ENCODE data around the gene ADORA2B. TPM values are rescaled to one million over a fixed set of nuclear protein-coding genes. Genes with fewer than 3 reads are reported as not detected.

The ADORA2B gene
- total RNA-seq, 2 donors from 2014 or later = 1.8 to 2.0 TPM

- Histone ChIP-seq H3K9me3 (ENCODE audit: control insufficient read depth, low read length) (no peaks in the 10 kb centered on the region), H3K27me3 (ENCODE audit: control insufficient read depth, insufficient read depth, low read length, poor library complexity, severe bottlenecking) (no peaks in the 10 kb centered on the region), H3K27ac (ENCODE audit: low read depth, low read length) (no peak overlapping the region), H3K4me3 (ENCODE audit: low read length) (peak overlapping the region; percentile 6), H3K9ac (ENCODE audit: extremely low read depth, low read length, poor library complexity, severe bottlenecking) (no peak overlapping the region), H3K4me1 (ENCODE audit: control insufficient read depth, insufficient read depth, low read length) (no peaks in the 10 kb centered on the region), H3K36me3 (ENCODE audit: control insufficient read depth, insufficient read depth, low read length) (no peaks in the 10 kb centered on the region)
- Mint-ChIP-seq H3K36me3 (ENCODE audit: low read depth) (no peaks in the 10 kb centered on the region), H3K27ac (peak overlapping the region; percentile 5), H3K9me3 (peaks cover 1% of the 10 kb centered on the region), H3K27me3 (ENCODE audit: insufficient read depth) (peaks cover 9% of the 10 kb centered on the region), H3K4me3 (no peak overlapping the region), H3K4me1 (peaks cover 5% of the 10 kb centered on the region)
- 94 to 95% methylated on average over 5 to 9 of the region's 9 CpGs for WGBS, 2 experiments (ENCODE audit: insufficient coverage in 1 of 2, insufficient read length in 1 of 2)
- TF ChIP-seq CTCF (conservative IDR thresholded peaks at IDR 0.05) = no peak
- peak; percentile 41 for DNase-seq
These were observed 18.7 kb upstream of the ADORA2B start for GRCh38 chr17:15926039-15926740.

DNA sequence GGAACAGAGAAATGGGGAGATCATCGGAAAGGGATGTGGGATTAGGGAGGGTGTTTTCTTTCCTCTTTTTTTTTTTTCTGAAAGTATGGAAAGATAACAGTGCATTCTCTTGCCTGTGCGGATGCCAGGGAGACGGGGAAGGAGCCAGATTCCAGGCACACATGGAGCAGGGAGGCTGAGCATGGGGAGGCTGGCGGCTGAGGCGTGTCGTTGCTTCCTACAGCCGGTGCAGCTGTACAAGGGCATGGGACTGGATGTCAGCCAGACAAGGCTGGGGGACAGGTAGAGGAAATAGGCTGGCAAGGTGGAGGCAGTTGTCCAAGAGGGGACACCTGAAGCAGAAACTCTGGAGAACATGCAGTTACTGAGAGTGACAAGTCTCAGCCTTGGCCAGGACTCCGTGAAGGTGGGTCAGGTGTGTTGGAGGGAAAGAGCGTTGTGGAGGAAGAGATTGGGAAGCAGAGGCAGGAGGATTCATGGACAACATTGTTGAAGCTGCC, 16.6 kb upstream of the ADORA2B start:
- H3K27me3 Mint-ChIP-seq (ENCODE audit: insufficient read depth) = peaks cover 9% of the 10 kb centered on the region
- 93 to 95% methylated on average over 4 to 9 of the region's 9 CpGs for WGBS, 2 experiments (ENCODE audit: insufficient coverage in 1 of 2, insufficient read length in 1 of 2)
- no peak for TF ChIP-seq CTCF (conservative IDR thresholded peaks at IDR 0.05)
- Histone ChIP-seq H3K27me3 (ENCODE audit: control insufficient read depth, insufficient read depth, low read length, poor library complexity, severe bottlenecking) (no peaks in the 10 kb centered on the region), H3K4me1 (ENCODE audit: control insufficient read depth, insufficient read depth, low read length) (no peaks in the 10 kb centered on the region), H3K9ac (ENCODE audit: extremely low read depth, low read length, poor library complexity, severe bottlenecking) (no peak overlapping the region), H3K27ac (ENCODE audit: low read depth, low read length) (no peak overlapping the region), H3K9me3 (ENCODE audit: control insufficient read depth, low read length) (no peaks in the 10 kb centered on the region), H3K4me3 (ENCODE audit: low read length) (no peak overlapping the region), H3K36me3 (ENCODE audit: control insufficient read depth, insufficient read depth, low read length) (no peaks in the 10 kb centered on the region)
- peaks cover 5% of the 10 kb centered on the region for H3K4me1 Mint-ChIP-seq
- H3K4me3 Mint-ChIP-seq = no peak overlapping the region
- peak; percentile 37 for DNase-seq
- no peaks in the 10 kb centered on the region for H3K36me3 Mint-ChIP-seq (ENCODE audit: low read depth)
- no peaks in the 10 kb centered on the region for H3K9me3 Mint-ChIP-seq
- no peak overlapping the region for H3K27ac Mint-ChIP-seq

DNA sequence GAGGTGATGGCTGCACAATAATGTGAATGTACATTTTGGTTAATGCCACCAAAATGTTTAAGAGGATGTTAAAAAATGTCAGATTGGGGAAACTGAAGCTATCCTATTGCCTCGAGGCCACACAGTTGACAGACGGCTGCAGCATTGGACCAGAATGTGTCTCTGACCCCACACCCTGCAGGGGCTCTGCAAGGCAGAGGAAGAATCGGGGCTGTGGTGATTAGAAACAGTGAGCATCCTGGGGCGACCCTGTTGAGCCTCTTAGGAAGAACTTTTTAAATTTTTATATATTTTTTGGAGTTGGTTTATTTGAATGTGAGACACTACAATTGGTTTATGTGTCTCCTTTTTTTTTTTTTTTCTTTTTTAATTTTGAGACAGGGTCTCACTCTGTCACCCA, 15.0 kb upstream of the ADORA2B start:
- peaks cover 9% of the 10 kb centered on the region for H3K27me3 Mint-ChIP-seq (ENCODE audit: insufficient read depth)
- 69 to 86% methylated on average over 2 to 4 of the region's 4 CpGs for WGBS, 2 experiments (ENCODE audit: insufficient coverage in 1 of 2, insufficient read length in 1 of 2)
- no peak overlapping the region for H3K4me3 Mint-ChIP-seq
- Histone ChIP-seq H3K36me3 (ENCODE audit: control insufficient read depth, insufficient read depth, low read length) (no peaks in the 10 kb centered on the region), H3K4me1 (ENCODE audit: control insufficient read depth, insufficient read depth, low read length) (no peaks in the 10 kb centered on the region), H3K9me3 (ENCODE audit: control insufficient read depth, low read length) (no peaks in the 10 kb centered on the region), H3K4me3 (ENCODE audit: low read length) (no peak overlapping the region), H3K27me3 (ENCODE audit: control insufficient read depth, insufficient read depth, low read length, poor library complexity, severe bottlenecking) (no peaks in the 10 kb centered on the region), H3K27ac (ENCODE audit: low read depth, low read length) (no peak overlapping the region), H3K9ac (ENCODE audit: extremely low read depth, low read length, poor library complexity, severe bottlenecking) (no peak overlapping the region)
- no peaks in the 10 kb centered on the region for H3K9me3 Mint-ChIP-seq
- no peak for TF ChIP-seq CTCF (conservative IDR thresholded peaks at IDR 0.05)
- no peak overlapping the region for H3K27ac Mint-ChIP-seq
- peak; percentile 45 for DNase-seq
- H3K4me1 Mint-ChIP-seq = peaks cover 5% of the 10 kb centered on the region
- no peaks in the 10 kb centered on the region for H3K36me3 Mint-ChIP-seq (ENCODE audit: low read depth)

All from endodermal cell (in vitro differentiated cells).